DOHH2 (cell line): ENCODE results near the gene ZFHX3.

ENCODE experiments used
- H3F3A ChIP-seq: fragments of 200-600 bp; sonication (generic), shearing (Covaris generic); 2 replicates; pipeline ENCODE4 v1.6.0; 2016; ENCODE audit warnings: antibody characterized with exemption, mild to moderate bottlenecking; ENCODE audit not compliant: control insufficient read depth, insufficient read depth
- H3K27ac ChIP-seq: fragments of 200-600 bp; sonication (generic); 2 replicates; pipeline ENCODE4 v1.5.1; 2014; ENCODE audit warnings: low read depth, mild to moderate bottlenecking, low read length, moderate library complexity
- H3K27me3 ChIP-seq: fragments of 200-600 bp; sonication (generic); 2 replicates; pipeline ENCODE4 v1.6.1; 2014; ENCODE audit warnings: mild to moderate bottlenecking, low read length, mixed read lengths; ENCODE audit not compliant: control insufficient read depth
- H3K36me3 ChIP-seq: fragments of 200-600 bp; sonication (generic); 2 replicates; pipeline ENCODE4 v1.6.1; 2014; ENCODE audit warnings: mild to moderate bottlenecking, low read length, moderate library complexity, mixed read lengths; ENCODE audit not compliant: control insufficient read depth
- H3K4me1 ChIP-seq: fragments of 200-600 bp; sonication (generic); 2 replicates; pipeline ENCODE4 v1.6.1; 2014; ENCODE audit warnings: mild to moderate bottlenecking, low read length, mixed read lengths; ENCODE audit not compliant: control insufficient read depth
- H3K4me2 ChIP-seq: fragments of 200-600 bp; sonication (generic); 2 replicates; pipeline ENCODE4 v1.6.0; 2014; ENCODE audit warnings: mild to moderate bottlenecking, low read length, moderate library complexity
- H3K4me3 ChIP-seq: fragments of 200-600 bp; sonication (generic); 2 replicates; pipeline ENCODE4 v1.5.1; 2014; ENCODE audit warnings: mild to moderate bottlenecking, low read length, mixed read lengths
- H3K79me2 ChIP-seq: fragments of 200-600 bp; sonication (generic); 2 replicates; pipeline ENCODE4 v1.6.1; 2014; ENCODE audit warnings: mild to moderate bottlenecking, low read length, mixed read lengths; ENCODE audit not compliant: control insufficient read depth
- H3K9me2 ChIP-seq: fragments of 200-600 bp; sonication (generic); replicated peaks from 2 replicates; pipeline ENCODE4 v1.6.1; 2014; ENCODE audit warnings: mild to moderate bottlenecking, low read length, mixed read lengths; ENCODE audit not compliant: control insufficient read depth
- H3K9me3 ChIP-seq: fragments of 200-600 bp; sonication (generic); 2 replicates; pipeline ENCODE4 v1.6.1; 2014; ENCODE audit warnings: antibody characterized with exemption, low read length, mixed read lengths; ENCODE audit not compliant: control insufficient read depth, insufficient read depth
- H4K20me1 ChIP-seq: fragments of 200-600 bp; sonication (generic); 2 replicates; pipeline ENCODE4 v1.6.0; 2014; ENCODE audit warnings: low read depth, mild to moderate bottlenecking, antibody characterized with exemption, low read length, moderate library complexity; ENCODE audit not compliant: control insufficient read depth, insufficient read depth
- CTCF ChIP-seq: fragments of 200-600 bp; sonication (generic); IDR thresholded peaks from one replicate; pipeline ENCODE4 v1.5.1; 2014; ENCODE audit warnings: antibody characterized with exemption, mild to moderate bottlenecking, low read depth, low read length; ENCODE audit not compliant: poor library complexity, severe bottlenecking
- EZH2phosphoT487 ChIP-seq: fragments of 200-600 bp; sonication (generic); IDR thresholded peaks from 2 replicates; pipeline ENCODE4 v1.6.1; 2017; ENCODE audit warnings: borderline replicate concordance, mild to moderate bottlenecking, antibody characterized with exemption, low read length, moderate library complexity, mixed read lengths

Gene ZFHX3

GRCh38 chr16:72987480-72987901 lies 60.4 kb downstream of the ZFHX3 start:
- no peaks in the 10 kb centered on the region for H3K27me3 ChIP-seq
- H3K27ac ChIP-seq: no peak overlapping the region
- H3K4me3 ChIP-seq: no peak overlapping the region
- no peaks in the 10 kb centered on the region for H3K9me3 ChIP-seq
- TF ChIP-seq CTCF: no peak
- no peak for TF ChIP-seq EZH2phosphoT487
- no peak overlapping the region for H3K4me2 ChIP-seq
- H4K20me1 ChIP-seq: no peaks in the 10 kb centered on the region; the same call in 1 of the 2 replicates
- no peaks in the 10 kb centered on the region for H3K4me1 ChIP-seq
- H3F3A ChIP-seq: no peaks in the 10 kb centered on the region
- no peaks in the 10 kb centered on the region for H3K36me3 ChIP-seq
- peaks cover 4% of the 10 kb centered on the region for H3K79me2 ChIP-seq
- H3K9me2 ChIP-seq: no peaks in the 10 kb centered on the region

GRCh38 chr16:72985995-72986394 lies 61.9 kb downstream of the ZFHX3 start:
- Histone ChIP-seq H3K4me1 (no peaks in the 10 kb centered on the region), H3K79me2 (peaks cover 4% of the 10 kb centered on the region), H3K27me3 (no peaks in the 10 kb centered on the region), H3K9me3 (no peaks in the 10 kb centered on the region), H3K36me3 (no peaks in the 10 kb centered on the region), H3F3A (no peaks in the 10 kb centered on the region), H3K4me3 (no peak overlapping the region), H3K9me2 (no peaks in the 10 kb centered on the region), H4K20me1 (no peaks in the 10 kb centered on the region; the same call in 1 of the 2 replicates), H3K4me2 (no peak overlapping the region), H3K27ac (no peak overlapping the region)
- TF ChIP-seq CTCF (no peak), EZH2phosphoT487 (no peak)

GRCh38 chr16:72985148-72985941 lies 62.6 kb downstream of the ZFHX3 start:
- H3K27ac ChIP-seq: no peak overlapping the region
- H3K79me2 ChIP-seq: peaks cover 4% of the 10 kb centered on the region
- TF ChIP-seq EZH2phosphoT487 (no peak), CTCF (no peak)

More at GRCh38 chr16:72985148-72985941, 62.6 kb downstream of the ZFHX3 start:
- no peaks in the 10 kb centered on the region for H3K4me1 ChIP-seq
- no peak overlapping the region for H3K4me3 ChIP-seq
- H3K9me3 ChIP-seq: no peaks in the 10 kb centered on the region
- H3K4me2 ChIP-seq: no peak overlapping the region
- no peaks in the 10 kb centered on the region for H3F3A ChIP-seq
- H3K36me3 ChIP-seq: no peaks in the 10 kb centered on the region
- no peaks in the 10 kb centered on the region; the same call in 1 of the 2 replicates for H4K20me1 ChIP-seq
- no peaks in the 10 kb centered on the region for H3K9me2 ChIP-seq
- H3K27me3 ChIP-seq: no peaks in the 10 kb centered on the region
